ENCODE results near the gene STC2. TPM values are rescaled to one million over a fixed set of nuclear protein-coding genes. Genes with fewer than 3 reads are reported as not detected.

The STC2 gene
- total and polyA plus RNA-seq, 4 experiments from 2014 or later, result not detected

DNA sequence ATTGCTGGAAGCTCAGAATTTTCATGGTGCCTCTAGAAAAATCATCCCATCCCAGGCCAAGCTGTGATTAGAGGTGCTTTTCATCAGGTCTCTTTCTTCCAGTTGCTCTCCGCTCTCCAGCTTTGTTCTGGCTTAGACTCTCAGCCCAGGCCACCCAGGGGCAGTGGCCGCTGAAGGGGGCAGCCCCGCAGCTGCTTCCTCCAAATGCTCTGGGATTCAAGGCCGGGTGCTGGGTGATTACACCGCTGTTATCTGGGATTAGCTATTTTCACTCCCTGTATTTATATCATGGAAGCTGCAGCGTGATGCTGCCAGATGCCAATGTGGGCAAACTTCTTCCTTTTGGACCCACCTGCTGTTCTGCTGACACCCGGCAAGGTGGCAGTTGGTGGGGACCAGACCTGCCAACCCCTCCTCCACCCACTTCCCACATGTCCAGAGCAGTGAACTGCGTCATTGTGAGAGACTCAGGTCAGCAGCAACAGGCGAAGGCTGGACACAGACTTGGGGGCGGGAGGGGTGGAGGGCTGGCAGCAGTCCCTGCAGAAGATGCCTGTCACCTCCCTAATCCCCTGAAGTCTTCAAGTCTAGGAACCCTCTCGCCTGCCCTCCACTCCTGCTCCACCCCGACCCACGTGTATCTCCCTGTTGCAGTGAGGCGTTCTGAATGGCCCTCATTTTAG is 59.3 kb downstream of the STC2 start:
- Histone ChIP-seq H3K27ac (ENCODE audit: low read depth, low read length) (no peak overlapping the region), H3K36me3 (ENCODE audit: insufficient read depth, low read length) (no peaks in the 10 kb centered on the region), H3K4me3 (ENCODE audit: low read length in 2 of 2) (no peak overlapping the region), H3K27me3 (ENCODE audit: insufficient read depth, low read length) (peaks cover 4% of the 10 kb centered on the region), H3K4me1 (ENCODE audit: insufficient read depth, low read length) (no peaks in the 10 kb centered on the region), H3K9me3 (ENCODE audit: control insufficient read depth in 1 of 2, low read length in 2 of 2) (no peaks in the 10 kb centered on the region)
- intact Hi-C loops (cut with micrococcal nuclease), result no loop called here
- ChIA-PET POLR2A (ENCODE audit: partially characterized antibody) (no interaction called here), CTCF (ENCODE audit: partially characterized antibody) (no interaction called here)
- H3K27me3 Mint-ChIP-seq, result peaks cover 23 to 26% of the 10 kb centered on the region in 2 donors
- no peaks in the 10 kb centered on the region for H3K4me1 Mint-ChIP-seq
- no peak overlapping the region for H3K4me3 Mint-ChIP-seq
- DNase-seq, result no peak
- peaks cover 0 to 9% (median 2%) of the 10 kb centered on the region in 8 donors for H3K9me3 Mint-ChIP-seq
- no peak overlapping the region for H3K27ac Mint-ChIP-seq
- no peaks in the 10 kb centered on the region for H3K36me3 Mint-ChIP-seq

GRCh38 chr5:173265433-173265832 is 62.8 kb downstream of the STC2 start:
- ChIA-PET CTCF (ENCODE audit: partially characterized antibody) (no interaction called here), POLR2A (ENCODE audit: partially characterized antibody) (no interaction called here)
- Mint-ChIP-seq H3K27ac (no peak overlapping the region), H3K4me3 (no peak overlapping the region), H3K27me3 (peaks cover 22 to 25% of the 10 kb centered on the region in 2 donors), H3K9me3 (no peaks in the 10 kb centered on the region), H3K4me1 (no peaks in the 10 kb centered on the region), H3K36me3 (no peaks in the 10 kb centered on the region)
- no peaks in the 10 kb centered on the region for H3K4me1 ChIP-seq (ENCODE audit: insufficient read depth, low read length)
- H3K27ac ChIP-seq (ENCODE audit: low read depth, low read length), result no peak overlapping the region
- H3K4me3 ChIP-seq (ENCODE audit: low read length in 2 of 2), result no peak overlapping the region
- no peaks in the 10 kb centered on the region for H3K36me3 ChIP-seq (ENCODE audit: insufficient read depth, low read length)
- H3K9me3 ChIP-seq (ENCODE audit: control insufficient read depth in 1 of 2, low read length in 2 of 2), result no peaks in the 10 kb centered on the region
- DNase-seq, result no peak
- intact Hi-C loops (cut with micrococcal nuclease), result no loop called here
- H3K27me3 ChIP-seq (ENCODE audit: insufficient read depth, low read length), result peaks cover 4% of the 10 kb centered on the region

Small RNA genes lying within 50 kb of the gene (microRNA-seq; reads per million reads assigned to microRNA genes)
- not detected for gene MIR8056 (ENCODE audit: borderline microRNAs expressed, borderline number of aligned reads, borderline replicate concordance)

Other genes starting within 250 kb of the STC2 start
- gene BNIP1, start 183.9 kb downstream of the STC2 start, total RNA-seq, result 1 to 10 TPM; 7.1 to 7.7 TPM
- gene BNIP1, start 183.9 kb downstream of the STC2 start, polyA plus RNA-seq, result 10 to 100 TPM; 13.5 to 29.9 TPM
- not detected for gene NKX2-5, start 93.2 kb downstream of the STC2 start, total RNA-seq
- gene NKX2-5, start 93.2 kb downstream of the STC2 start, polyA plus RNA-seq, result not detected